MG63 (cell line): Measurements from ENCODE around the gene HPS6. TPM values are rescaled to one million over a fixed set of nuclear protein-coding genes. Genes with fewer than 3 reads are reported as not detected.
"Not testable (repeated sequence)": the region's sequence is repeated elsewhere in the genome, so short reads cannot be mapped to it uniquely, and the experiment has no call there.

Experiments used
- DNase-seq: peaks from one replicate; pipeline ENCODE4 v3.0.0-alpha.2; 2020
- H3K27me3 ChIP-seq: fragments of 250-450 bp; sonication (Bioruptor Pico); 2 replicates; pipeline ENCODE4 v1.5.1; 2020; ENCODE audit warnings: mild to moderate bottlenecking, moderate library complexity
- H3K36me3 ChIP-seq: fragments of 250-450 bp; sonication (Bioruptor Pico); 2 replicates; pipeline ENCODE4 v1.5.1; 2020; ENCODE audit warnings: mild to moderate bottlenecking, moderate library complexity
- H3K4me3 ChIP-seq: fragments of 250-450 bp; sonication (Bioruptor Pico); 2 replicates; pipeline ENCODE4 v1.5.1; 2020; ENCODE audit warnings: mild to moderate bottlenecking, moderate library complexity
- H3K9me3 ChIP-seq: fragments of 250-450 bp; sonication (Bioruptor Pico); 2 replicates; pipeline ENCODE4 v1.5.1; 2020; ENCODE audit warnings: mild to moderate bottlenecking, moderate library complexity
- total RNA-seq: library from RNA; depleted of rRNA; stranded (reverse); fragments of >200 nt; shearing (Covaris generic); gene quantifications from 2 replicates; pipeline ENCODE4 v1.2.3, GENCODE V29; 2014; ENCODE audit warnings: low replicate concordance; rRNA removed

Gene HPS6
- 46.0 and 56.3 TPM in 2 replicates for total RNA-seq

DNA sequence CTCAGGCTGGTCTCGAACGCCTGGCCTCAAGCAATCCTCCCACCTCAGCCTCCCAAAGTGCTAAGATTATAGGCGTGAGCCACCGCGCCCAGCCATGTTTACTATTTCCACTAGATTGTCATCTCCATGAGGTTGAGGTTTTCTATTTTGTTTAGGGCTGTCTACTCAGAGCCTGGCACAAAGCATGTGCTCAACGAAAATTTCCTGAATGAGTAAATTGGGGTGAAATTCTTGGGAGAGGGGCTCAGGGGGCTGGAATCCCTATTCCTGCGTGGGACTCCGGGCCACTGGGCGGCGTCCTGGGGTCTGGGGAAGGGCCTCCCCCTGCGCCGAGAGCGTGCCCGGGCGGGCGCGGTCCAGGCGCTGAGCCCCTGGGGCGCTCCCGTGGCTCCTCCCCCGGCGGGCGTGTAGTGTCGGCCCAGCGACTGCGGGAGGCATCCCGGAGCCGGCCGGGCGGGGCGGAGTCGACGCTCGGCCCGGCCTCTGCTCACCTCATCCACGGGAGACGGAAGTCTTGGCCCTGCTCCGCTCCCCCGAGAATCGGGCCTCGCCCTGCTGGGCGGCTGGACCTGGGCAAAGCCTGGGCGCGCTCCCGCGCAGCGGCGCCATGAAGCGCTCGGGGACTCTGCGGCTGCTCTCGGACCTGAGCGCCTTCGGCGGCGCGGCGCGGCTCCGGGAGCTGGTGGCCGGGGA, at the start of gene HPS6:
TSS of gene HPS6 (plus strand) at position 482 of the 693 bp plus-strand sequence. CDS start at position 608, 126 bp downstream.
- H3K4me3 ChIP-seq: peak within 1 kb of the TSS; percentile 71
- no peaks in the 10 kb centered on the region for H3K27me3 ChIP-seq
- H3K36me3 ChIP-seq: peaks cover 12% of the 10 kb centered on the region
- no peaks in the 10 kb centered on the region for H3K9me3 ChIP-seq
- peak; percentile 94 for DNase-seq

- H3K27me3 ChIP-seq: no peaks in the 10 kb centered on the region
- DNase-seq: no peak
These were observed 48.7 kb upstream of the HPS6 start for GRCh38 chr10:102016416-102016815.

DNA sequence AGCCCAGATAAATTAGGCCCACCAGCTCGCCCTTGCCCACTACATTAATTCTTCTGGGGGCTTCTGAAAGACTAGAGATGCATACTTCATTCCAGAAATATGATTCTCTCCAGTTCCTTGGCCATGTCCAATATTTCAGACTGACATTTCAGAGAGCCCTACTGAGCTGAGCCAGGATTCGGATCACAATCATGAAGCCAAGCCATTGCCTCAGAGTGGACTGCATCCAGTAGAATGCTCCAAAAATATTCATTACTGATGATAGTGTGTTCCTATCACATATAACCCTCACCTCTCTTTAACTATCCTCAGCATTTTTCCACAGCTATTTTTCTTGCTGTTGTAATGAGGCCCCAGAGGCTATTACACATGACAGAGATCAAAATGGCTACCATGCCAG, 47.9 kb upstream of the HPS6 start:
- H3K9me3 ChIP-seq: no peaks in the 10 kb centered on the region
- no peaks in the 10 kb centered on the region for H3K27me3 ChIP-seq
- peaks cover 27% of the 10 kb centered on the region for H3K36me3 ChIP-seq
- DNase-seq: no peak
- H3K4me3 ChIP-seq: no peak overlapping the region

More at GRCh38 chr10:102016416-102016815, 48.7 kb upstream of the HPS6 start:
- peaks cover 23% of the 10 kb centered on the region for H3K36me3 ChIP-seq
- no peak overlapping the region for H3K4me3 ChIP-seq
- no peaks in the 10 kb centered on the region for H3K9me3 ChIP-seq

GRCh38 chr10:102020938-102021337, 44.2 kb upstream of the HPS6 start:
- Histone ChIP-seq H3K9me3 (no peaks in the 10 kb centered on the region), H3K27me3 (no peaks in the 10 kb centered on the region), H3K4me3 (no peak overlapping the region), H3K36me3 (peaks cover 29% of the 10 kb centered on the region)
- no peak for DNase-seq

GRCh38 chr10:102024799-102025198, 40.4 kb upstream of the HPS6 start:
- peaks cover 32% of the 10 kb centered on the region for H3K36me3 ChIP-seq
- no peak overlapping the region for H3K4me3 ChIP-seq
- H3K27me3 ChIP-seq: no peaks in the 10 kb centered on the region
- no peaks in the 10 kb centered on the region for H3K9me3 ChIP-seq
- no peak for DNase-seq

DNA sequence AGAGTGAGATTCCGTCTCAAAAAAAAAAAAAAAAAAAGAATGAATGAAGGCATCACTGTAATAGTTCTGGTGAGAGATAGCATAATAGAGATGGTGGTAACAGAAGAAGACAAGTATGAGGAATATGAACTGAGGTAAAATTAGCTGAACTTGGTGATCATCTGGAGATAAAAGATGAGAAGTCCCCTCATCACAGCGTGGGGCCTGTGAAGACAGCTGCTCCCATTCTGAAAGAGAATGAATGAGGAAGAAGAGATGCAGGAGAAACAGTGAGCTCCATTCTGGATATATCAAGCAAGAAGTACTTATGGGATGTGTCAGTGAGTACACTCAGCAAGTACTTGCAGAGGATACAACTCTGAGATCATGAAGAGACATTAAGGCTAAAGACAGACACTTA, 37.9 kb upstream of the HPS6 start:
- no peaks in the 10 kb centered on the region for H3K9me3 ChIP-seq
- H3K27me3 ChIP-seq: no peaks in the 10 kb centered on the region
- DNase-seq: no peak
- H3K36me3 ChIP-seq: peaks cover 34% of the 10 kb centered on the region
- H3K4me3 ChIP-seq: no peak overlapping the region

GRCh38 chr10:102033787-102034186, 31.4 kb upstream of the HPS6 start:
- Histone ChIP-seq H3K4me3 (no peak overlapping the region), H3K9me3 (no peaks in the 10 kb centered on the region), H3K36me3 (peaks cover 19% of the 10 kb centered on the region), H3K27me3 (no peaks in the 10 kb centered on the region)
- DNase-seq: no peak

DNA sequence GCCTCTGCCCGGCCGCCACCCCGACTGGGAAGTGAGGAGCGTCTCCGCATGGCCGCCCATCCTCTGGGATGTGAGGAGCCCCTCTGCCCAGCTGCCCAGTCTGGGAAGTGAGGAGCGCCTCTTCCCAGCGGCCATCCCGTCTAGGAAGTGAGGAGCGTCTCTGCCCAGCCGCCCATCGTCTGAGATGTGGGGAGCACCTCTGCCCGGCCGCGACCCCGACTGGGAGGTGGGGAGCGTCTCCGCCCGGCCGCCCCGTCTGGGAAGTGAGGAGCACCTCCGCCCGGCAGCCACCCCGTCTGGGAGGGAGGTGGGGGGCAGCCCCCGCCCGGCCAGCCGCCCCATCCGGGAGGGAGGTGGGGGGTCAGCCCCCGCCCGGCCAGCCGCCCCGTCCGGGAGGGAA, 29.3 kb upstream of the HPS6 start:
- not testable (repeated sequence) for H3K27me3 ChIP-seq, DNase-seq, H3K4me3 ChIP-seq, H3K9me3 ChIP-seq
- peaks cover 16% of the 10 kb centered on the region for H3K36me3 ChIP-seq

DNA sequence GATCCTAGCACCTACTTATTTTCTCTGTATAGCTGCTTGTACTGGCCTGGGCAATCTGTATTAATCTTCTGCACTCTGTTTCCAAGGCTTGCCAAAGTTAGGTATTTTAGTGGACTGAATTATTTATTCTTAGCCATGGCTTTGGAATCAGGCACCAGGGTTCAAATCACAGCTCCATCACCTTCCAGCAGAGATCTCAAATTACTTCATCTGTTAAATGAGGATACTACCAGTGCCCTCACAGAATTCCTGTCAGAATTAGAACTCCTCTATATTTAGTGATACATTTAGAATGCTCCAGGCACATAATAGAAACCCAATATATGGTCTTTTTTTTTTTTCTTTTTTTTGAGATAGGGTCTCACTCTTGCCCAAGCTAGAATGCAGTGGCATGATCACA, 26.7 kb upstream of the HPS6 start:
- DNase-seq: no peak
- Histone ChIP-seq H3K27me3 (no peaks in the 10 kb centered on the region), H3K9me3 (no peaks in the 10 kb centered on the region), H3K36me3 (peaks cover 8% of the 10 kb centered on the region), H3K4me3 (no peak overlapping the region)

- peaks cover 8% of the 10 kb centered on the region for H3K36me3 ChIP-seq
- no peak for DNase-seq
- no peaks in the 10 kb centered on the region for H3K9me3 ChIP-seq
- H3K4me3 ChIP-seq: no peak overlapping the region
- no peaks in the 10 kb centered on the region for H3K27me3 ChIP-seq
These were observed 24.7 kb upstream of the HPS6 start for GRCh38 chr10:102040305-102041050.

- Histone ChIP-seq H3K4me3 (no peak overlapping the region), H3K9me3 (no peaks in the 10 kb centered on the region), H3K36me3 (no peaks in the 10 kb centered on the region), H3K27me3 (no peaks in the 10 kb centered on the region)
- DNase-seq: no peak
These were observed 19.9 kb upstream of the HPS6 start for GRCh38 chr10:102045292-102045691.

GRCh38 chr10:102046095-102046494, 19.1 kb upstream of the HPS6 start:
- Histone ChIP-seq H3K4me3 (no peak overlapping the region), H3K36me3 (no peaks in the 10 kb centered on the region), H3K9me3 (no peaks in the 10 kb centered on the region), H3K27me3 (no peaks in the 10 kb centered on the region)
- no peak for DNase-seq

DNA sequence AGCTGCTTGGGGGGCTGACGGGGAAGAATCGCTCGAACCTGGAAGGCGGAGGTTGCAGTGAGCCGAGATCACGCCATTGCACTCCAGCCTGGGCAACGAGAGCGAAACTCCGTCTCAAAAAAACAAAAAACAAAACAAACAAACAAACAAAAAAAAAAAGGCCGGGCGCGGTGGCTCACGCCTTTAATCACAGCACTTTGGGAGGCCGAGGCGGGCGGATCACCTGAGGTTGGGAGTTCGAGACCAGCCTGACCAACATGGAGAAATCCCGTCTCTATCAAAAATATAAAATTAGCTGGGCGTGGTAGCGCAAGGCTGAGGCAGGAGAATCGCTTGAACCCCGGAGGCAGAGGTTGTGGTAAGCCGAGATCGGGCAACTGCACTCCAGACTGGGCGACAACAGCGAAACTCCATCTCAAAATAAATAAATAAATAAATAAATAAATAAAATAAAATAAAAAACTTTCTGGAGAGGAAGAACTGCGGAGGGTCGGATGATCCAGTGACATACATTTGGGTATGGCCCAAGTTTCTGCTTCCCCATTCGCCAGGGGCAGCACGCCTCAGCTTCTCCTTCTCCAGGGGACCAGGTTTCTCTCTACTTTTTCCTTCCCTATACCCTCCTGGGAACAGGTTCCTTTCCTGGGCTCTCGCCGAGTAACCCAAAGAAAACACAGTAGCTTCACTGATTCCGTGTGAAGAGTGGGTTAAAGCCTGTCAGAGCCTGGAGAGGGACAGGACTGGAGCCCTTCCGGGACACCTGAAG, 10.1 kb upstream of the HPS6 start:
- not testable (repeated sequence) for DNase-seq, H3K36me3 ChIP-seq, H3K27me3 ChIP-seq, H3K9me3 ChIP-seq
- H3K4me3 ChIP-seq: peak overlapping the region; percentile 94

DNA sequence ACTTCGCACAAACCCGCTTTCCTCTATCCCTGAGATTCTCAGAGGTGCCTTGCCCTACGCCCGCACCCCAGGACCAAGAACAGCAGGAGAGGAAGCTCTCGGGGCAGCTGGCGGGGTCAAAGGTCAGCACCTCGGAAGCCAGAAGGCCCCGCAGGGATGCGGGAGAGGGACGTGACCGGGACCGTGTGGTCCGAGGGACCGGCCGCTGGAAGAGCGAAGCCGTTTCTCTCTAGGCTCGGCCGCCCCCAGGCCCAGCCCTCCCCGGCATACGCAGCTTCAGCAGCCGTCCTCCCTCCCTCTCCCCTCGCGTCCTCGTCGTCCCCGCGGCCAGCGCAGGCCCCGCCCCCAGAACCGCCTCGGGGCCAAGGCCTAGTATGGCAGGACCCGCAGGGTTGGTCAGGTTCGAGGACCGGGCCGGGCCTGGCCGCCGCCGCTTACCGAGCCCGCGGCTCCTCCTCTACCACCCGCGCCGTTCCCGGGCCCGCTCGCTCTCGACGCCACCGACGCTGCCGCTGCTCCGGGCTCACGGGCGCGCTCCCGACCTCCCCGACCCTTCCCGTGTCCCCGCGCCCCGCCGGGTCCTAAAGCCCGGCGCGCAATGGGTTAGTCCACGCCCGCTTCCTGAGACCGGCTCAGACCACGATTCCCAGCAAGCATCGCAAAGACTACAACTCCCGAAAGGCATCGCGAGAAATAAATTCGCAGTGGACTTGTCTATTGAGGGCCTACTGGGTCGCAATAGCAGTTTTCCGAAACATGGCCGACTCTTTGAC, 9.3 kb upstream of the HPS6 start, which contains the start of gene ARMH3:
TSS of gene ARMH3 (minus strand) at position 527 of the 773 bp plus-strand sequence. CDS start 16,059 bp downstream, outside the sequence.
- DNase-seq: peak; percentile 97
- H3K9me3 ChIP-seq: no peaks in the 10 kb centered on the region
- H3K27me3 ChIP-seq: no peaks in the 10 kb centered on the region
- peak within 1 kb of the TSS; percentile 94 for H3K4me3 ChIP-seq
- peaks cover 3% of the 10 kb centered on the region; the same call in 1 of the 2 replicates for H3K36me3 ChIP-seq

- Histone ChIP-seq H3K36me3 (0 out of 2 replicates have a peak, but pooled peaks cover 3% of the 10 kb centered on the region), H3K4me3 (no peak overlapping the region), H3K9me3 (no peaks in the 10 kb centered on the region), H3K27me3 (no peaks in the 10 kb centered on the region)
- no peak for DNase-seq
These were observed 5.2 kb upstream of the HPS6 start for GRCh38 chr10:102059987-102060386.

DNA sequence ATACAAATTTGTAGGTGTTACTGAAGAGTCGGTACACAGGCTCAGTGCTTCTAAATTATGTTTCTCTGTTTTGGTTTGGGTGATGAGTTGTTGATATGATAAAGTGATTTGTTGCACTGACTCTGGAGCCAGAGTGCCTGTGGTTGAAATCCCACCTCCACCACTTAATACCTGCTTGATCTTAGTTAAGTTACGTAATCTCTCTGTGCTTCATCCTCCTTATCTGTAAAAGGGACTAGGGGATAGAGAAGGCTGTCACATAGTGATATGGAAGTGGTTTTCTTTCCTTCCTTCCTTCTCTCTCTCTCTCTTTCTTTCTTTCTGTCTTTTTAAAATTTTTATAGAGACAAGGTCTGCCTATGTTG, 664 bp upstream of the HPS6 start:
- peaks cover 12% of the 10 kb centered on the region for H3K36me3 ChIP-seq
- peak overlapping the region; percentile 71 for H3K4me3 ChIP-seq
- no peaks in the 10 kb centered on the region for H3K27me3 ChIP-seq
- H3K9me3 ChIP-seq: no peaks in the 10 kb centered on the region
- DNase-seq: no peak
